NCI-H1048 (cell line): ENCODE data around the gene SLC7A1.

Experiments used
- DNase-seq: peaks from one replicate; lab custom pipeline; 2025; lab: John Stamatoyannopoulos, UW

The SLC7A1 gene

GRCh38 chr13:29583073-29583785 is 12.3 kb downstream of the SLC7A1 start:
- no peak for DNase-seq

- no peak for DNase-seq
Measured at GRCh38 chr13:29582171-29582570, 13.3 kb downstream of the SLC7A1 start.

GRCh38 chr13:29581666-29582065 is 13.8 kb downstream of the SLC7A1 start:
- DNase-seq = no peak

- DNase-seq = no peak
Measured at GRCh38 chr13:29579094-29579493, 16.4 kb downstream of the SLC7A1 start.

GRCh38 chr13:29578300-29579085 is 17.0 kb downstream of the SLC7A1 start:
- no peak for DNase-seq

- no peak for DNase-seq
Measured at GRCh38 chr13:29577136-29578051, 18.1 kb downstream of the SLC7A1 start.

- DNase-seq = no peak
Measured at GRCh38 chr13:29576581-29576980, 18.9 kb downstream of the SLC7A1 start.

- no peak for DNase-seq
Measured at GRCh38 chr13:29575098-29575497, 20.4 kb downstream of the SLC7A1 start.

GRCh38 chr13:29573190-29573589 is 22.3 kb downstream of the SLC7A1 start:
- no peak for DNase-seq

GRCh38 chr13:29572575-29572974 is 22.9 kb downstream of the SLC7A1 start:
- no peak for DNase-seq

GRCh38 chr13:29571876-29572570 is 23.5 kb downstream of the SLC7A1 start:
- DNase-seq = no peak

- no peak for DNase-seq
Measured at GRCh38 chr13:29570051-29570654, 25.3 kb downstream of the SLC7A1 start.

- no peak for DNase-seq
Measured at GRCh38 chr13:29569253-29570050, 26.0 kb downstream of the SLC7A1 start.

- no peak for DNase-seq
Measured at GRCh38 chr13:29568731-29569130, 26.8 kb downstream of the SLC7A1 start.

GRCh38 chr13:29567411-29567810 is 28.1 kb downstream of the SLC7A1 start:
- no peak for DNase-seq

- DNase-seq = no peak
Measured at GRCh38 chr13:29566206-29566605, 29.3 kb downstream of the SLC7A1 start.

- DNase-seq = no peak
Measured at GRCh38 chr13:29564818-29565217, 30.7 kb downstream of the SLC7A1 start.

- no peak for DNase-seq
Measured at GRCh38 chr13:29564373-29564772, 31.1 kb downstream of the SLC7A1 start.

- no peak for DNase-seq
Measured at GRCh38 chr13:29563941-29564340, 31.5 kb downstream of the SLC7A1 start.

GRCh38 chr13:29562786-29563438 is 32.6 kb downstream of the SLC7A1 start:
- no peak for DNase-seq
